PC-3 (cell line): ENCODE data around the gene NEK8. TPM values are rescaled to one million over a fixed set of nuclear protein-coding genes. Genes with fewer than 3 reads are reported as not detected.

Experiments used
- ATAC-seq: fragments of 200-7000 bp; cut with Tn5 transposase; 2 replicates; pipeline ENCODE4 v1.9.1; 2020; ENCODE audit warnings: mild to moderate bottlenecking, moderate library complexity
- BruUV-seq: library from RNA; stranded (reverse); fragments of 400-500 nt; replicated peaks from 2 replicates; lab custom pipeline; 2021; lab: Mats Ljungman, UMichigan
- CTCF ChIA-PET: fragments of 300-600 bp; sonication (Branson Sonifier 250); formaldehyde crosslinking; loops from one replicate; lab custom pipeline; 2022; ENCODE audit warnings: antibody characterized with exemption; lab: Charles Lee
- POLR2A ChIA-PET: fragments of 300-600 bp; sonication (Branson Sonifier 250); formaldehyde crosslinking; loops from one replicate; lab custom pipeline; 2022; ENCODE audit warnings: antibody characterized with exemption; ENCODE audit not compliant: unreplicated experiment; lab: Charles Lee
- DNase-seq: peaks from one replicate; pipeline ENCODE4 v3.0.0-alpha.2; 2015
- H2AFZ ChIP-seq: fragments of 300-600 bp; sonication (generic); 2 replicates; pipeline ENCODE4 v1.6.0; 2016; ENCODE audit warnings: antibody characterized with exemption, low read length
- H3F3A ChIP-seq: fragments of 300-600 bp; sonication (generic); one replicate; pipeline ENCODE4 v1.6.0; 2017; ENCODE audit warnings: antibody characterized with exemption, low read length, control low read depth, mild to moderate bottlenecking; ENCODE audit not compliant: unreplicated experiment
- H3K27ac ChIP-seq: fragments of 300-600 bp; sonication (generic); 2 replicates; pipeline ENCODE4 v1.5.1; 2016; ENCODE audit warnings: mild to moderate bottlenecking, low read length
- H3K27me3 ChIP-seq: fragments of 300-600 bp; sonication (generic); 2 replicates; pipeline ENCODE4 v1.6.1; 2016; ENCODE audit warnings: low read length, mixed read lengths
- H3K36me3 ChIP-seq: fragments of 300-600 bp; sonication (generic); 2 replicates; pipeline ENCODE4 v1.6.1; 2016; ENCODE audit warnings: low read depth, mixed run types, low read length, mixed read lengths
- H3K4me1 ChIP-seq: fragments of 300-600 bp; sonication (generic); 2 replicates; pipeline ENCODE4 v1.5.1; 2016; ENCODE audit warnings: low read length; ENCODE audit not compliant: insufficient read depth
- H3K4me2 ChIP-seq: fragments of 300-600 bp; sonication (generic); 2 replicates; pipeline ENCODE4 v1.6.0; 2016; ENCODE audit warnings: low read length
- H3K4me3 ChIP-seq: fragments of 300-600 bp; sonication (generic); 2 replicates; pipeline ENCODE4 v1.5.1; 2016; ENCODE audit warnings: mild to moderate bottlenecking, low read length, mixed read lengths
- H3K79me2 ChIP-seq: fragments of 300-600 bp; sonication (generic); 2 replicates; pipeline ENCODE4 v1.6.1; 2017; ENCODE audit warnings: low read length, mixed read lengths
- H3K9ac ChIP-seq: fragments of 300-600 bp; sonication (generic); 2 replicates; pipeline ENCODE4 v1.6.0; 2016; ENCODE audit warnings: mild to moderate bottlenecking, low read length
- H3K9me2 ChIP-seq: fragments of 300-600 bp; sonication (generic); replicated peaks from 2 replicates; pipeline ENCODE4 v1.6.1; 2016; ENCODE audit warnings: mixed run types, low read length, mixed read lengths
- H3K9me3 ChIP-seq: fragments of 300-600 bp; sonication (generic); 2 replicates; pipeline ENCODE4 v1.6.1; 2016; ENCODE audit warnings: low read length, mixed read lengths
- H4K20me1 ChIP-seq: fragments of 300-600 bp; sonication (generic); 2 replicates; pipeline ENCODE4 v1.6.1; 2016; ENCODE audit warnings: low read length, mixed read lengths
- EZH2 ChIP-seq: fragments of 300-600 bp; sonication (generic); IDR thresholded peaks from one replicate; pipeline ENCODE4 v1.6.1; 2017; ENCODE audit warnings: antibody characterized with exemption, mild to moderate bottlenecking, low read length; ENCODE audit not compliant: unreplicated experiment
- EZH2phosphoT487 ChIP-seq: fragments of 300-600 bp; sonication (generic); IDR thresholded peaks from 2 replicates; pipeline ENCODE4 v1.6.1; 2018; ENCODE audit warnings: mild to moderate bottlenecking, antibody characterized with exemption, low read length, borderline replicate concordance
- intact Hi-C: fragments of 100-400 bp; cut with micrococcal nuclease; formaldehyde crosslinking; loops from 2 replicates; pipeline ENCODE4 v1.9.0; 2023
- total RNA-seq: library from RNA; depleted of rRNA; stranded (reverse); fragments of >200 nt; gene quantifications from 2 replicates; pipeline ENCODE4 v1.2.3, GENCODE V29; 2014
- TF ChIP-seq, protein P1 (sequence below): fragments of 300-600 bp; sonication (generic); conservative IDR thresholded peaks from 2 replicates; pipeline ENCODE4 v1.5.1; 2017; ENCODE audit warnings: antibody characterized with exemption, low read depth, mild to moderate bottlenecking, low read length

NEK8 gene
- total RNA-seq, 1 experiment from 2014 or later, result 2.4 TPM

DNA sequence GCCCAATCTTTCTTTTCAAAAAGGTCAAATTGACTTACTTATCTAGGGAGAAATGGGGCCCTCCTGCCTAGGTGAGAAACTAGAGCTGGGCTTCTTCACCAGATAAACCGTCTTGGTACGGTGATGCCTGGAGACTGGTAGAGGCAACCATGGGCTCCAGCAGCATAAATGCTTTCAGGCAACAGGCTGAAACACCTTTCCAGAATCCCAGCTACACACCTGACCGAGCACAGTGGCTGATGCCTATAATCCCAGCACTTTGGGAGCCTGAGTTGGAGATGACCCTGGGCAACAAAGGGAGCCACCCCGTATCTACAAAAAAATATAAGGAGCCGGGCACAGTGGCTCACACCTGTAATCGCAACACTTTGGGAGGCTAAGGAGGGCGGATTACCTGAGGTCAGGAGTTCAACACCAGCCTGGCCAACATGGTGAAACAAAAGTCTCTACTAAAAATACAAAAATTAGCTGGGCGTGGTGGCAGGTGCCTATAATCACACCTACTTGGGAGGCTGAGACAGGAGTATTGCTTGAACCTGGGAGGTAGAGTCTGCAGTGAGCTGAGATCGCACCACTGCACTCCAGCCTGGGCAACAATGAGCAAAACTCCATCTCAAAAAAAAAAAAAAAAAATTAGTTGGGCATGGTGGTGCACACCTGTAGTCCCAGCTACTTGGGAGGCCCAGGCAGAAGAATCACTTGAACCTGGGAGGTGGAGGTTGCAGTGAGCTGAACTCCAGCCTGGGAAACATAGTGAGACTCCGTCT is 23.2 kb downstream of the NEK8 start:
- Histone ChIP-seq H3K36me3 (peaks cover 30% of the 10 kb centered on the region), H3K9ac (no peak overlapping the region), H3K27me3 (no peaks in the 10 kb centered on the region), H3K79me2 (peaks cover 25% of the 10 kb centered on the region), H2AFZ (no peak overlapping the region), H3K4me3 (no peak overlapping the region), H3K4me1 (peaks cover 10% of the 10 kb centered on the region), H3K9me3 (no peaks in the 10 kb centered on the region), H3K9me2 (no peaks in the 10 kb centered on the region), H4K20me1 (peaks cover 13% of the 10 kb centered on the region), H3K4me2 (no peak overlapping the region), H3K27ac (no peak overlapping the region), H3F3A (no peaks in the 10 kb centered on the region)
- ChIA-PET CTCF (interaction anchor here (0.9 kb wide), 1 partner anchor 25 kb away, joined by 3 read pairs; no protein-coding TSS in a partner anchor), POLR2A (interaction anchor here (0.5 to 0.7 kb wide), 2 partner anchors 25 to 130 kb away, joined by 3 to 16 read pairs; no protein-coding TSS in a partner anchor)
- TF ChIP-seq EZH2phosphoT487 (no peak), EZH2 (no peak)
- TF ChIP-seq, protein P1, sequence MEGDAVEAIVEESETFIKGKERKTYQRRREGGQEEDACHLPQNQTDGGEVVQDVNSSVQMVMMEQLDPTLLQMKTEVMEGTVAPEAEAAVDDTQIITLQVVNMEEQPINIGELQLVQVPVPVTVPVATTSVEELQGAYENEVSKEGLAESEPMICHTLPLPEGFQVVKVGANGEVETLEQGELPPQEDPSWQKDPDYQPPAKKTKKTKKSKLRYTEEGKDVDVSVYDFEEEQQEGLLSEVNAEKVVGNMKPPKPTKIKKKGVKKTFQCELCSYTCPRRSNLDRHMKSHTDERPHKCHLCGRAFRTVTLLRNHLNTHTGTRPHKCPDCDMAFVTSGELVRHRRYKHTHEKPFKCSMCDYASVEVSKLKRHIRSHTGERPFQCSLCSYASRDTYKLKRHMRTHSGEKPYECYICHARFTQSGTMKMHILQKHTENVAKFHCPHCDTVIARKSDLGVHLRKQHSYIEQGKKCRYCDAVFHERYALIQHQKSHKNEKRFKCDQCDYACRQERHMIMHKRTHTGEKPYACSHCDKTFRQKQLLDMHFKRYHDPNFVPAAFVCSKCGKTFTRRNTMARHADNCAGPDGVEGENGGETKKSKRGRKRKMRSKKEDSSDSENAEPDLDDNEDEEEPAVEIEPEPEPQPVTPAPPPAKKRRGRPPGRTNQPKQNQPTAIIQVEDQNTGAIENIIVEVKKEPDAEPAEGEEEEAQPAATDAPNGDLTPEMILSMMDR, result no peak
- no peak for ATAC-seq
- no peak for DNase-seq
- BruUV-seq, result no TSS peak
- intact Hi-C loops, result no loop called here

DNA sequence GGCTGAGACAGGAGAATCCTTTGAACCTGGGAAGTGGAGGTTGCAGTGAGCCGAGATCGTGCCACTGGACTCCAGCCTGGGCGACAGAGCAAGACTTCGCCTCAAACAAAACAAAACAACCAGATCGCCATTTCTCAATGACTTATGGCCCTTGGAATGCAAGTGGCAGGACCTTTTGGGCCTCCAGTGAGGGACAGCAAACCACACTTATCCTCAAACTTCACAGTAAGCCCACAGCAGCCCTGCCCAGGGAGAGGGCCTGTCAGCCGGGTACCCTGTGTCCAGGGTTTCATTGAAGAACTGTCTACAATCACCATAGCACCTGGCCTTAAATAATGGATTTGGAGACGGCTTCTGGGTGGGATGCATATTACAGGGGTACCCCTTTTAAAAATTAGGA is 26.9 kb downstream of the NEK8 start:
- Histone ChIP-seq H3K4me3 (no peak overlapping the region), H3K4me1 (0 out of 2 replicates have a peak, but pooled peaks cover under 1% of the 10 kb centered on the region), H3K9ac (no peak overlapping the region), H3K27me3 (no peaks in the 10 kb centered on the region), H3K9me3 (no peaks in the 10 kb centered on the region), H3F3A (no peaks in the 10 kb centered on the region), H3K4me2 (no peak overlapping the region), H3K27ac (no peak overlapping the region), H3K36me3 (peaks cover 10% of the 10 kb centered on the region), H2AFZ (no peak overlapping the region), H3K79me2 (peaks cover 4% of the 10 kb centered on the region; the same call in 1 of the 2 replicates), H4K20me1 (peaks cover 3% of the 10 kb centered on the region; the same call in 1 of the 2 replicates), H3K9me2 (no peaks in the 10 kb centered on the region)
- CTCF ChIA-PET, result no interaction called here
- ATAC-seq (no peak), DNase-seq (no peak)
- intact Hi-C loops, result no loop called here
- POLR2A ChIA-PET, result no interaction called here
- TF ChIP-seq EZH2phosphoT487, result no peak
- TF ChIP-seq EZH2, result no peak
- TF ChIP-seq, protein P1, result no peak
- no TSS peak for BruUV-seq
